Common myeloid progenitor, CD34-positive (primary cell): Measurements from ENCODE around the gene GJC2.

Experiments used
- CTCF ChIA-PET: fragments of 350-600 bp; sonication (Branson Sonifier 250); formaldehyde crosslinking; loops from one replicate; lab custom pipeline; 2021; ENCODE audit warnings: antibody characterized with exemption; lab: Charles Lee
- POLR2A ChIA-PET: fragments of 350-600 bp; sonication (Branson Sonifier 250); formaldehyde crosslinking; loops from one replicate; lab custom pipeline; 2021; ENCODE audit warnings: antibody characterized with exemption; lab: Charles Lee
- DNase-seq, 3 donors: peaks; one replicate each; pipeline versions ENCODE4 v3.0.0 to v3.0.0-alpha.2; 2013
- H3K27ac ChIP-seq, 2 experiments: 1 replicate in 1 of 2; 2 replicates in 1 of 2; pipeline ENCODE4 v1.7.0; 2013; ENCODE audit warnings: inconsistent platforms in 2 of 2, low read length in 2 of 2, mild to moderate bottlenecking in 2 of 2, low read depth in 1 of 2, moderate library complexity in 1 of 2; ENCODE audit not compliant: severe bottlenecking in 2 of 2, insufficient read depth in 1 of 2, poor library complexity in 1 of 2
- H3K27me3 ChIP-seq, 5 experiments: replicated peaks in 2 of 5; 1 replicate in 3 of 5; 2 replicates in 2 of 5; pipeline versions ENCODE4 v1.6.1 to v1.7.0; 2013; ENCODE audit warnings: low read length in 4 of 5, mild to moderate bottlenecking in 2 of 5, moderate library complexity in 2 of 5, inconsistent platforms in 1 of 5; ENCODE audit not compliant: insufficient read depth in 5 of 5, control insufficient read depth in 4 of 5
- H3K36me3 ChIP-seq, 4 experiments: 1 replicate in 2 of 4; 2 replicates in 2 of 4; pipeline versions ENCODE4 v1.6.1 to v1.7.0; 2013; ENCODE audit warnings: low read length in 3 of 4, control low read depth in 1 of 4, mild to moderate bottlenecking in 1 of 4; ENCODE audit not compliant: control insufficient read depth in 4 of 4, insufficient read depth in 4 of 4
- H3K4me1 ChIP-seq, 4 experiments: 1 replicate in 3 of 4; 2 replicates in 1 of 4; pipeline versions ENCODE4 v1.6.1 to v1.7.1; 2013; ENCODE audit warnings: low read length in 3 of 4, mild to moderate bottlenecking in 3 of 4, control low read depth in 1 of 4, inconsistent platforms in 1 of 4, moderate library complexity in 1 of 4; ENCODE audit not compliant: control insufficient read depth in 4 of 4, insufficient read depth in 4 of 4; ENCODE audit errors: control extremely low read depth in 1 of 4
- H3K4me3 ChIP-seq, 7 experiments: 1 replicate in 4 of 7; 2 replicates in 3 of 7; pipeline versions ENCODE4 v1.5.1 to v1.7.0; 2013; ENCODE audit warnings: mild to moderate bottlenecking in 7 of 7, low read length in 6 of 7, moderate library complexity in 6 of 7, inconsistent platforms in 2 of 7, low read depth in 2 of 7, control low read depth in 1 of 7; ENCODE audit not compliant: insufficient read depth in 4 of 7, control insufficient read depth in 1 of 7; ENCODE audit errors: extremely low read depth in 1 of 7
- H3K9me3 ChIP-seq, 5 experiments: 1 replicate in 4 of 5; 2 replicates in 1 of 5; pipeline versions ENCODE4 v1.6.1 to v1.7.1; 2013; ENCODE audit warnings: low read length in 4 of 5, mild to moderate bottlenecking in 2 of 5, inconsistent platforms in 1 of 5, low read depth in 1 of 5, moderate library complexity in 1 of 5; ENCODE audit not compliant: control insufficient read depth in 4 of 5, insufficient read depth in 2 of 5; ENCODE audit errors: control extremely low read depth in 1 of 5
- WGBS: methylation state at CpG from one replicate; pipeline ENCODE4 v1.1.5; 2013; ENCODE audit not compliant: insufficient coverage; 5-methylcytosine and 5-hydroxymethylcytosine counted together

Gene GJC2

GRCh38 chr1:228147768-228148167 lies 2.0 kb upstream of the GJC2 start:
- Histone ChIP-seq H3K36me3 (peaks cover 4 to 42% (median 30%) of the 10 kb centered on the region in 4 experiments), H3K27ac (no peak overlapping the region), H3K4me1 (peaks cover 0 to 8% (median 2%) of the 10 kb centered on the region in 4 experiments), H3K27me3 (no peaks in the 10 kb centered on the region), H3K9me3 (no peaks in the 10 kb centered on the region), H3K4me3 (no peak overlapping the region)
- 86% methylated on average over 1 of the region's 4 CpGs for WGBS
- no peak for DNase-seq
- ChIA-PET POLR2A (no interaction called here), CTCF (interaction anchor here (1.3 to 1.9 kb wide), 2 partner anchors 12 to 148 kb away, joined by 4 to 6 read pairs; no protein-coding TSS in a partner anchor)

GRCh38 chr1:228148196-228148861 lies 1.4 kb upstream of the GJC2 start:
- WGBS: 81% methylated on average over 17 of the region's 18 CpGs
- ChIA-PET POLR2A (no interaction called here), CTCF (interaction anchor here (1.3 to 1.9 kb wide), 2 partner anchors 11 to 149 kb away, joined by 4 to 6 read pairs; no protein-coding TSS in a partner anchor)
- peaks cover 4 to 42% (median 30%) of the 10 kb centered on the region in 4 experiments for H3K36me3 ChIP-seq
- no peak for DNase-seq
- no peak overlapping the region for H3K4me3 ChIP-seq
- no peak overlapping the region for H3K27ac ChIP-seq
- H3K4me1 ChIP-seq: peaks cover 0 to 5% (median 1%) of the 10 kb centered on the region in 4 experiments
- H3K9me3 ChIP-seq: no peaks in the 10 kb centered on the region
- no peaks in the 10 kb centered on the region for H3K27me3 ChIP-seq

GRCh38 chr1:228148935-228149405 lies 760 bp upstream of the GJC2 start:
- no peak overlapping the region for H3K27ac ChIP-seq
- CTCF ChIA-PET: interaction anchor here (1.3 to 1.9 kb wide), 2 partner anchors 11 to 149 kb away, joined by 4 to 6 read pairs; no protein-coding TSS in a partner anchor
- POLR2A ChIA-PET: interaction anchor here (0.9 kb wide), 1 partner anchor 16 kb away, joined by 3 read pairs; no protein-coding TSS in a partner anchor
- H3K4me1 ChIP-seq: peaks cover 0 to 3% (median 1%) of the 10 kb centered on the region in 4 experiments
- peaks cover 2 to 42% (median 30%) of the 10 kb centered on the region in 4 experiments for H3K36me3 ChIP-seq
- no peaks in the 10 kb centered on the region for H3K27me3 ChIP-seq
- 96% methylated on average over 8 of the region's 8 CpGs for WGBS
- DNase-seq: no peak
- no peaks in the 10 kb centered on the region for H3K9me3 ChIP-seq
- H3K4me3 ChIP-seq: no peak overlapping the region

GRCh38 chr1:228150120-228150460 lies 360 bp downstream of the GJC2 start:
- Histone ChIP-seq H3K36me3 (peaks cover 2 to 40% (median 30%) of the 10 kb centered on the region in 4 experiments), H3K4me3 (no peak overlapping the region), H3K9me3 (no peaks in the 10 kb centered on the region), H3K27ac (no peak overlapping the region), H3K4me1 (peaks cover 0 to 4% (median 1%) of the 10 kb centered on the region in 4 experiments), H3K27me3 (no peaks in the 10 kb centered on the region)
- no peak for DNase-seq
- CTCF ChIA-PET: interaction anchor here (1.0 kb wide), 1 partner anchor 22 kb away, joined by 3 read pairs; no protein-coding TSS in a partner anchor
- POLR2A ChIA-PET: no interaction called here
- WGBS: 91% methylated on average over 7 of the region's 7 CpGs

GRCh38 chr1:228150461-228151179 lies 890 bp downstream of the GJC2 start:
- H3K27me3 ChIP-seq: no peaks in the 10 kb centered on the region
- 91% methylated on average over 9 of the region's 17 CpGs for WGBS
- H3K4me1 ChIP-seq: peaks cover 0 to 10% (median 5%) of the 10 kb centered on the region in 4 experiments
- ChIA-PET POLR2A (no interaction called here), CTCF (interaction anchor here (1.0 to 2.7 kb wide), 3 partner anchors 14 to 29 kb away, joined by 3 to 18 read pairs (median 4); partner anchors contain the start of gene IBA57)
- peaks cover 2 to 35% (median 27%) of the 10 kb centered on the region in 4 experiments for H3K36me3 ChIP-seq
- no peak for DNase-seq
- H3K4me3 ChIP-seq: no peak overlapping the region
- H3K9me3 ChIP-seq: no peaks in the 10 kb centered on the region
- no peak overlapping the region for H3K27ac ChIP-seq

- H3K4me3 ChIP-seq: no peak overlapping the region
- H3K9me3 ChIP-seq: no peaks in the 10 kb centered on the region
- peaks cover 2 to 28% (median 22%) of the 10 kb centered on the region in 4 experiments for H3K36me3 ChIP-seq
- CTCF ChIA-PET: interaction anchor here (1.1 to 2.7 kb wide), 3 partner anchors 13 to 29 kb away, joined by 4 to 18 read pairs (median 4); partner anchors contain the start of gene IBA57
- H3K27me3 ChIP-seq: no peaks in the 10 kb centered on the region
- H3K4me1 ChIP-seq: peaks cover 0 to 17% (median 12%) of the 10 kb centered on the region in 4 experiments
- no peak overlapping the region for H3K27ac ChIP-seq
- POLR2A ChIA-PET: no interaction called here
- DNase-seq: no peak
- WGBS: 90% methylated on average over 8 of the region's 12 CpGs
Observed at GRCh38 chr1:228151180-228151925, 1.6 kb downstream of the GJC2 start.
